SKM-1 treated with dmso at 0.1 percent for 144 hours (cell line): ENCODE results near the gene GSTM3.
"Not testable (repeated sequence)": the region's sequence is repeated elsewhere in the genome, so short reads cannot be mapped to it uniquely, and the experiment has no call there.

Experiments used
- DNase-seq: peaks from one replicate; lab custom pipeline; 2025; ENCODE audit not compliant: unreplicated experiment; lab: John Stamatoyannopoulos, UW

GSTM3 gene

GRCh38 chr1:109732390-109732881, 8.4 kb downstream of the GSTM3 start:
- no peak for DNase-seq

DNA sequence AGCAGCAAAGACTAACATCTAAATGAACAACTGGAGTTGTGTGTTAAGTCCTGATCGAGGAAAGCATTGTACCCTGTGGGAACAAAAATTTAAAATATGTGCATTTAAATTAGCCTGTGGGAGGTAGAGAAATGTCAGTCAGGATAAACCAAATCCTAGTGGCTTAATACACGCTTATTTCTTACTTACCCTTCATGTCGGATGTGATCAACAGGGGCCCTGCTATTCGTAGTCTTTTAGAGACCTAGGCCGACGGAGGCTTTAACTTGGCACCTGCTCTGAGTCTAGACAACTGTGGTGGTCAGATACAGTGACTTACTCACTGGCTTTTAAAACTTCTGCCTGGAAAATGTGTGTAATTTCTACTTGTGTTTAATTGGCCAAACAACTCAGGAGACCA, 10.2 kb downstream of the GSTM3 start:
- DNase-seq = no peak

DNA sequence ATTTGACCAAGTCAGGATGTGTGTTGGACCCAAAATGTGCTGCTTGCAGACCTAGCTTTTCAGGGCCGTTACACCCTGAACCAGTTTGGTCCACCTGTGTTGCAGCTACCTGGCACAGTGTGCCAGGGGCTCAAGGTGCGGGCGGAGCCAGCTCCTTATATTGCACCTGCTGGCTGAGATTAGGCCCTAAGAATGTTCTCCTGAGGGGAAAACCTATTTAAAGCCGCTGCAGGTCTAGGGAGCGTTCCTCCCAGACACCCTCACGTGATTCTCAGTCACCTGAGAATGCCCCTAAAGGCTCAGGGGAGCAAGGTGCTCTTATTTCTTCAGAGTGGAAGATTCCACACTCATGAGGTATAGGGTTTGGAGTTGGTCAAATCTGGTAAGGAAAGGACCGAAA, 12.0 kb downstream of the GSTM3 start:
- no peak for DNase-seq

DNA sequence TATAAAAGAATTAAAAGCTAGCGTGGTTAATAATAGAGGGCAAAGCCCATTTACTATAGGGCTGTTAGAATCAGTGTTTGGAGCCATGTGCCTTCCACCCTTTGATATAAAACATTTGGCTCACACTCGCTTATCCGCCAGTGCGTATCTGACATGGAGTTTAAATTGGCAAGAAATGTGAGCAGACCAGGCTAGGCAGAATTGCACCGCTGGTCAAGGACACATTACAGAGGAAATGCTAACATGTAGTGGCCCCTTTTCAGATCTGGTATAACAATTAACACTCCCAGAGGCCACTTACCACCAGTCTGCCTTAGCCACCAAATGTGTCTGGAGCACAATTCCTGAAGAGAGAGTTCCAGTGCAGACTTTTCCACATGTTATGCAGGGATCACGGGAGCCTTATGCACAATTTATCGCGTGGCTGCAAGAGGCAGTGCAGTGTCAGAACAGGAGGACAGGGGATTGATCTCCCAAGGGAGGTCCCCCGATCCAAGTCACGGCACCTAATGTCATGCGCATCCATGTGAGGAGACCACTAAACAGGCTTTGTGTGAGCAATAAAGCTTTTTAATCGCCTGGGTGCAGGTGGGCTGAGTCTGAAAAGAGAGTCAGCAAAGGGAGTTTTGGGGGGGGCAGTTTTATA, 14.0 kb downstream of the GSTM3 start:
- DNase-seq = no peak

DNA sequence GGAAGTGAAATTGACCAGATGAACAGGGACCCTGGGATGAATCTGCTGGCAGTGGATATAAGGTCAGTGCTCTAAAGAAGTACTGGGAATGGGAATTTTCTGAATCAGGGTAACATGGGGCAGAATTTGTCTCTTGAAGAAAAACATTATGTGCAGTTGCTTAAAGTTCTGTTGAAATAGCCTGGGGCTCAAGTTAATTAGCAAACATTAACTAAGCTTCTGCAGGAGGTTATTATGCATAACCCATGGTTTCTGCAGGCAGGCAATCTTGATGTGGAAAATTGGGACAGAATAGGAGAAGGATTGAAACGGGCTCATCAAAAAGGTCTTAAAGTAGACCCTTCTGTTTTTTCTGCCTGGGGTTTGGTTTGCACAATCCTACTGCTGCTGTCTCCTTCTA, 14.8 kb downstream of the GSTM3 start:
- DNase-seq = no peak

DNA sequence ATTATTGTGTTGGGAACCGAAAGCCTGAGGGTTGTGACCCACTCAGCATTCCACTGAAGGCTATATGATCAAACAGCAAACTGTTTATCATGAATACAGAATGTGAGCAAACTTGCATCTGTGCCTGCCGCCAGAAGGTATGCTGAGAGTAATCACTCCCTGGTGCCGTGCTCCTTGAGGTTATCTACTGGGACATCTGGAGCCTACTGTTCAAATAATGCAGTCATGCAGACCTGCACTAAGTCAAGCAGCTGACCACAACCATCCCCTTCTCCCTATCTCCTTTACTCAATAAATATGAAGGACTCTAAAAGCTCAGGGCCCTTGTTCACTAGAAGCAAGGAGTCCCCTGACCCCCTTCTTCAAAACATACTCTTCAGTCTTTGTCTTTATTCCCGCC, 15.3 kb downstream of the GSTM3 start:
- DNase-seq = no peak

- no peak for DNase-seq
These were observed 15.9 kb downstream of the GSTM3 start for GRCh38 chr1:109724933-109725332.

DNA sequence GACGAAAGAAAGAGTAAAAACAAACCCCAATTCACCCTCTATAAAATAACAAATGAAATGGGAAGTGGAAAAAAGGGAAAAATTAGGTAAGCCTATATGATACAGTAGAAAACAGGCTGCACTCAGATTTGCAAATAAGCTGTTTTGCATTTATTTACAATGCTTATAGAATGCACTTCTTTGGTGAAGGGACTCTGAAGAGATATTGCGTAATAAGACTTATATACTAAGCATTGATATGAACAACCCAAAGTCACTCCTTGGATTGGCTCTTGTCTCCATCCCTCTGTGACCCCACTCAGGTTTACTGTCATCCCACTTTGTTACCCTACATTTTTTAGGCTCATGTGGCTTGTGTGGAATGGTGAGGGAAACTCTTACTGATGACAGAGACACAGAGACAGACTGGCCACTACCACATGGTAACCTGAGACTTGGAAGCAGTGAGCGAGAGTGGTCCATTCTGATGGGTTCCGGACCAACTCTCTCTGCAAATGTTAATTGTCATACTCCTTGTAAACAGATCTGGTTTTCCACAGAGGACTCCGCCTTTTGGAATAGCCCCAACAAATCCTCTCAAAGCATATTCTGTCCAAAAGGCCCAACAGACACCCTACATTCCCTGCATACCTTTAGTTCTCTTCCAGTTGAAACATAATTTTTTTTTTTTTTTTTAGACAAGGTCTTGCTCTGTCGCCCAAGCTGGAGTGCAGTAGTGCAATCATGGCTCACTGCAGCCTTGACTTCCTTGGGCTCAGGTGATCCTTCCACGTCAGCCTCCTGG, 17.7 kb downstream of the GSTM3 start:
- DNase-seq = no peak

GRCh38 chr1:109721971-109722370, 18.9 kb downstream of the GSTM3 start:
- no peak for DNase-seq

- peak; percentile 5 for DNase-seq
These were observed 19.8 kb downstream of the GSTM3 start for GRCh38 chr1:109721042-109721441.

GRCh38 chr1:109719337-109719837, 21.5 kb downstream of the GSTM3 start:
- DNase-seq = no peak

- DNase-seq = no peak
These were observed 22.3 kb downstream of the GSTM3 start for GRCh38 chr1:109718495-109718894.

DNA sequence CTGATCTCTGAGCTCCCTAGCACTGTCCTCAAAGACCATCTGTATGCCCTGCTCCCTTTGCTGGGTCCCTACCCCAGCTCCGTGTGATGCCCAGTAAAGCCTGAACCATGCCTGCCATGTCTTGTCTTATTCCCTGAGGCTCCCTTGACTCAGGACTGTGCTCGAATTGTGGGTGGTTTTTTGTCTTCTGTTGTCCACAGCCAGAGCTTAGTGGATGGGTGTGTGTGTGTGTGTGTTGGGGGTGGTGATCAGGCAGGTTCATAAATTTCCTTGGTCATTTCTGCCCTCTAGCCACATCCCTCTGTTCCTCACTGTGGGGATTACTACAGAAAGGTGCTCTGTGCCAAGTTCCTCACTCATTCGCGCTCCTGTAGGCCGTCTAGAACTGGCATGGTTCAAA, 23.1 kb downstream of the GSTM3 start:
- DNase-seq = no peak

- no peak for DNase-seq
These were observed 24.2 kb downstream of the GSTM3 start for GRCh38 chr1:109716570-109717090.

DNA sequence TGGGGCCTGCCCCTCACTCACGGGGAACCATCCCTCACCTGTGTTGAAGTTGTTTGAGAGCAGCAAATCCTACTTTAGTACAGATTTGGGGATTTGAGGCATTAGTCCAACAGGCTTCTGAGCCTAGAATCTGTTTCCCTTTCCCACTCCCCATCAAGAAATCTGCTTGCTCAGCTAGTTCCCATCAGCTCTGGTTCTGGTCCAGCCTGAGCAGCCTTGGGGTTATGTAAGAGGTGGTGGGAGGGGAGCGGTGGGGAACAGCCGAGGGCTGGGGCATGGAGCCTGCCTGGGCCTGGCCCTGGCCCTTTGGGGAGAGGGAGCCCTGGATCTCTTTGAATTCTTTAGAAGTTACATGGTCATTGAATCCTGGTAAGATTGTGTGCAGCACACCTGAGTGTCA, 24.7 kb downstream of the GSTM3 start:
- no peak for DNase-seq

GRCh38 chr1:109714661-109715372, 26.0 kb downstream of the GSTM3 start:
- no peak for DNase-seq

DNA sequence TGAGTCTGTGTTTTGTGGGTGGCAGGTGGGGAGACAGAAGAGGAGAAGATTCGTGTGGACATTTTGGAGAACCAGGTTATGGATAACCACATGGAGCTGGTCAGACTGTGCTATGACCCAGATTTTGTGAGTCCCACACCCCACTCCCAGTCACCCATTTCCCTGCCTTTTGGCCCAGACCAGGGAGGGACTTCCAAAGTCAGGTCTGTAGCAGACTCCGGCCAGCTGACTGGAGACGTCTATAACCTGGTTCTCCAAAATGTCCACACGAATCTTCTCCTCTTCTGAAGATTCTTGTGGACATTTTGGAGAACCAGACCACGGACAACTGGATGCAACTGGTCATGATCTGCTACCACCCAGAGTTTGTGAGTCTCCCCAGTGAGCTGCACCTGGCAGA, 27.2 kb downstream of the GSTM3 start:
- DNase-seq = no peak

DNA sequence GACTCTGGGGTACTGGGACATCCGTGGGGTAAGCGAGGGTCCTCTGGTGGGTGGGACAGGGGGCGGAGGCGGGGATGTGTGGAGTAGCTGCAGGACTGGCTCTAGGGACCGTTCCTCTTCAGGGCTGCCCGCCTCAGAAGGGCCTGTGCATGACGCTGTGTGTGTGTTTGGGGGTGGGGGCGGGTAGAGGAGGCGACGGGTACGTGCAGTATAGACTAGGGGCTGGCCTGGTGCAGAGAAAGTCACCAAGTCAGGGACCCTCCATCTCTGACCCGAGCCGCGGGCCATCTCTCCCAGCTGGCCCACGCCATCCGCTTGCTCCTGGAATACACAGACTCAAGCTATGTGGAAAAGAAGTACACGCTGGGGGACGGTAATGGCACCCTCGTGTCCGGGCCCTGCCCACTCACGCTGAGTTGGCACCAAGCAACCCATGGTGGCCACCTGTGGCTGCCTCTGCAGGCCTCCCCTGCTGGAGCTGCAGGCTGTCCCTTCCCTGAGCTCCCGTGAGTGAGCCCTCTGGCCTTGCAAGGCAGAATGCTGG, 28.4 kb downstream of the GSTM3 start:
- no peak for DNase-seq

DNA sequence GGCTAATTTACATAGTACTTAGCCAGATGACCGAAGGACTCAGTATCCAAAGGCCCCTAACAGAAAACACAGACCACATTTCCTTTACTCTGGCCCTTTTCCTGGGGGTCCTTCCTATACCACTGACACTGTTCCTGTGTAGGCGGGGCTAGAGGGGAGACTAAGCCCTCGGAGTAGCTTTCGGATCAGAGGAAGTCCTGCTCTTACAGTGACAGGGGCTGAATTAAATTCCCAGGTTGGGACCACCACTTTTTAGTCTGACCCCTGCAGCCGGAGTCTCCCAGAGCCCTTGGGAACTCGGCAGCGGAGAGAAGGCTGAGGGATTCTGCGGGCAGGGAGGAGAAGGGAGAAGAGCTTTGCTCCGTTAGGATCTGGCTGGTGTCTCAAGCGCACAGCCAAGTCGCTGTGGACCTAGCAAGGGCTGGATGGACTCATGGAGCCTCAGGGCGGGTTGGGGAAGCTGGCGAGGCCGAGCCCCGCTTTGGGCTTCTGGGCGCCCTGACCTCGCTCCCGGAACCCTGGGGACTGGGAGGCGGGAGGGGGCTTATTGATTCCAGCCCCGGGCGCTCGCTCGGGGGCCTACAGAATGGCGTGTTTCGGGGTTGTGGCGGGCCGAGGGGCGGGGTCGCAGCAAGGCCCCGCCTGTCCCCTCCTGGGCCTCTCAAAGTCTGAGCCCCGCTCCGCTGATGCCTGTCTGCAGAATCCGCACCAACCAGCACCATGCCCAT, 29.1 kb downstream of the GSTM3 start, which contains the start of gene GSTM5:
Gene GSTM5 (plus strand): TSS at position 659 of the 728 bp plus-strand sequence. CDS start 62 bp downstream, at position 721.
- not testable (repeated sequence) for DNase-seq

DNA sequence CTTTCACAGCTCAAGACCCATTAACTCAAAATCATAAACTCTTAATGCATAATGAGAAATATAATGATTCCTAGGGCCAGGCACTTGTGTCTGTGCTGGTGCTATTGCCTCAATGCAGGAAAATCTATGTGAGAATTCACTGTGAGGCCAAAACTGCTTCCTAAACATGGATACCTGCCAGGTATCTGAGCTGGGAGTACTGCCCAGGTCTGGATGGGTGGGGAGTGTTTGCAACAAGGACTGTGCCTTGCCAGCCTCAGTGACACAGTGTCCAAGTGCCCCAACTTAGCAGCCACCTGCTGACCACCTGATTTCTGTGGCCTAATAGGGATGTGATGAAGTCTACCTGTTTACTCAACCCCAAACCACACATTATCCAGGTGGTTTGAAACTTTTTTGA, 31.0 kb downstream of the GSTM3 start:
- not testable (repeated sequence) for DNase-seq
